ENCODE measurements around the gene GPC6.

GPC6 gene

GRCh38 chr13:94196413-94196812 is 969.8 kb downstream of the GPC6 start:
- Histone ChIP-seq H3K4me3 (ENCODE audit: low read length in 2 of 2) (no peak overlapping the region), H2BK15ac (ENCODE audit: low read length) (no peak overlapping the region), H3K4ac (ENCODE audit: low read length) (no peak overlapping the region), H3K18ac (ENCODE audit: low read length) (no peak overlapping the region), H3K36me3 (replicated peaks in 1 of 2; ENCODE audit: control insufficient read depth in 2 of 2, insufficient read depth in 2 of 2, low read length in 2 of 2) (no peaks in the 10 kb centered on the region), H3K9me3 (replicated peaks in 1 of 2; ENCODE audit: control insufficient read depth in 2 of 2, insufficient read depth in 1 of 2, low read depth in 1 of 2, low read length in 2 of 2) (no peaks in the 10 kb centered on the region), H3K9ac (ENCODE audit: low read depth, low read length, poor library complexity) (no peak overlapping the region), H3K4me1 (ENCODE audit: control insufficient read depth in 2 of 2, insufficient read depth in 1 of 2, low read depth in 1 of 2, low read length in 2 of 2) (peaks cover 0 to 2% of the 10 kb centered on the region in 2 donors), H3K79me1 (ENCODE audit: low read depth, low read length) (no peaks in the 10 kb centered on the region), H3K14ac (ENCODE audit: low read length) (no peak overlapping the region), H2BK12ac (ENCODE audit: low read length) (no peak overlapping the region), H3K27ac (replicated peaks; ENCODE audit: low read length) (no peak overlapping the region), H4K91ac (ENCODE audit: low read depth, low read length, poor library complexity) (no peak overlapping the region), H2BK120ac (ENCODE audit: low read depth, low read length) (no peak overlapping the region), H4K8ac (ENCODE audit: low read depth, low read length) (no peak overlapping the region), H3K4me2 (ENCODE audit: insufficient read depth, low read length, poor library complexity, severe bottlenecking) (no peak overlapping the region), H3K23ac (ENCODE audit: low read depth, low read length, poor library complexity) (no peak overlapping the region), H2BK5ac (ENCODE audit: low read length) (no peak overlapping the region), H2AFZ (ENCODE audit: low read length) (no peak overlapping the region), H2AK5ac (ENCODE audit: low read depth, low read length) (no peak overlapping the region), H3K27me3 (ENCODE audit: control insufficient read depth in 3 of 3, insufficient read depth in 3 of 3, low read depth in 1 of 3, low read length in 3 of 3) (no peaks in the 10 kb centered on the region)
- no peak for DNase-seq (ENCODE audit: low spot score)
- WGBS, 2 donors (ENCODE audit: extremely low coverage in 2 of 2, insufficient read length in 2 of 2, insufficient replicate concordance in 1 of 2): no CpG with 5 or more reads among the region's 5 CpGs

- no peak overlapping the region for H3K23ac ChIP-seq (ENCODE audit: low read depth, low read length, poor library complexity)
- H2AK5ac ChIP-seq (ENCODE audit: low read depth, low read length): no peak overlapping the region
- no peak overlapping the region for H4K8ac ChIP-seq (ENCODE audit: low read depth, low read length)
- H3K79me1 ChIP-seq (ENCODE audit: low read depth, low read length): no peaks in the 10 kb centered on the region
- H2BK12ac ChIP-seq (ENCODE audit: low read length): no peak overlapping the region
- no peak for DNase-seq (ENCODE audit: low spot score)
- no peak overlapping the region for H3K18ac ChIP-seq (ENCODE audit: low read length)
- H2BK15ac ChIP-seq (ENCODE audit: low read length): no peak overlapping the region
- H2BK5ac ChIP-seq (ENCODE audit: low read length): no peak overlapping the region
- WGBS, 2 donors (ENCODE audit: extremely low coverage in 2 of 2, insufficient read length in 2 of 2, insufficient replicate concordance in 1 of 2): no CpG with 5 or more reads among the region's 4 CpGs
- H3K4ac ChIP-seq (ENCODE audit: low read length): no peak overlapping the region
- H2AFZ ChIP-seq (ENCODE audit: low read length): no peak overlapping the region
- H3K4me3 ChIP-seq (ENCODE audit: low read length in 2 of 2): no peak overlapping the region
- no peak overlapping the region for H4K91ac ChIP-seq (ENCODE audit: low read depth, low read length, poor library complexity)
- H3K36me3 ChIP-seq (replicated peaks in 1 of 2; ENCODE audit: control insufficient read depth in 2 of 2, insufficient read depth in 2 of 2, low read length in 2 of 2): no peaks in the 10 kb centered on the region
- H3K14ac ChIP-seq (ENCODE audit: low read length): no peak overlapping the region
- H3K27me3 ChIP-seq (ENCODE audit: control insufficient read depth in 3 of 3, insufficient read depth in 3 of 3, low read depth in 1 of 3, low read length in 3 of 3): no peaks in the 10 kb centered on the region
- H2BK120ac ChIP-seq (ENCODE audit: low read depth, low read length): no peak overlapping the region
- H3K4me1 ChIP-seq (ENCODE audit: control insufficient read depth in 2 of 2, insufficient read depth in 1 of 2, low read depth in 1 of 2, low read length in 2 of 2): no peaks in the 10 kb centered on the region
- H3K4me2 ChIP-seq (ENCODE audit: insufficient read depth, low read length, poor library complexity, severe bottlenecking): no peak overlapping the region
- H3K9me3 ChIP-seq (replicated peaks in 1 of 2; ENCODE audit: control insufficient read depth in 2 of 2, insufficient read depth in 1 of 2, low read depth in 1 of 2, low read length in 2 of 2): no peaks in the 10 kb centered on the region
- H3K9ac ChIP-seq (ENCODE audit: low read depth, low read length, poor library complexity): no peak overlapping the region
- no peak overlapping the region for H3K27ac ChIP-seq (replicated peaks; ENCODE audit: low read length)
These were observed 972.1 kb downstream of the GPC6 start for GRCh38 chr13:94198681-94199080.

- H4K91ac ChIP-seq (ENCODE audit: low read depth, low read length, poor library complexity): no peak overlapping the region
- no peak overlapping the region for H2AFZ ChIP-seq (ENCODE audit: low read length)
- no peak overlapping the region for H3K23ac ChIP-seq (ENCODE audit: low read depth, low read length, poor library complexity)
- no peaks in the 10 kb centered on the region for H3K27me3 ChIP-seq (ENCODE audit: control insufficient read depth in 3 of 3, insufficient read depth in 3 of 3, low read depth in 1 of 3, low read length in 3 of 3)
- DNase-seq (ENCODE audit: low spot score): no peak
- no peaks in the 10 kb centered on the region for H3K4me1 ChIP-seq (ENCODE audit: control insufficient read depth in 2 of 2, insufficient read depth in 1 of 2, low read depth in 1 of 2, low read length in 2 of 2)
- H2BK15ac ChIP-seq (ENCODE audit: low read length): no peak overlapping the region
- no peak overlapping the region for H3K4me3 ChIP-seq (ENCODE audit: low read length in 2 of 2)
- no peak overlapping the region for H3K27ac ChIP-seq (replicated peaks; ENCODE audit: low read length)
- no CpG with 5 or more reads among the region's 3 CpGs for WGBS, 2 donors (ENCODE audit: extremely low coverage in 2 of 2, insufficient read length in 2 of 2, insufficient replicate concordance in 1 of 2)
- no peak overlapping the region for H4K8ac ChIP-seq (ENCODE audit: low read depth, low read length)
- no peaks in the 10 kb centered on the region for H3K79me1 ChIP-seq (ENCODE audit: low read depth, low read length)
- no peak overlapping the region for H2BK5ac ChIP-seq (ENCODE audit: low read length)
- H3K4me2 ChIP-seq (ENCODE audit: insufficient read depth, low read length, poor library complexity, severe bottlenecking): no peak overlapping the region
- no peak overlapping the region for H2BK120ac ChIP-seq (ENCODE audit: low read depth, low read length)
- H2BK12ac ChIP-seq (ENCODE audit: low read length): no peak overlapping the region
- no peaks in the 10 kb centered on the region for H3K36me3 ChIP-seq (replicated peaks in 1 of 2; ENCODE audit: control insufficient read depth in 2 of 2, insufficient read depth in 2 of 2, low read length in 2 of 2)
- no peak overlapping the region for H3K14ac ChIP-seq (ENCODE audit: low read length)
- H3K9me3 ChIP-seq (replicated peaks in 1 of 2; ENCODE audit: control insufficient read depth in 2 of 2, insufficient read depth in 1 of 2, low read depth in 1 of 2, low read length in 2 of 2): no peaks in the 10 kb centered on the region
- no peak overlapping the region for H3K9ac ChIP-seq (ENCODE audit: low read depth, low read length, poor library complexity)
- no peak overlapping the region for H3K18ac ChIP-seq (ENCODE audit: low read length)
- H3K4ac ChIP-seq (ENCODE audit: low read length): no peak overlapping the region
- no peak overlapping the region for H2AK5ac ChIP-seq (ENCODE audit: low read depth, low read length)
These were observed 972.5 kb downstream of the GPC6 start for GRCh38 chr13:94199135-94199534.

GRCh38 chr13:94201022-94201421 is 974.4 kb downstream of the GPC6 start:
- H2BK15ac ChIP-seq (ENCODE audit: low read length): no peak overlapping the region
- H3K79me1 ChIP-seq (ENCODE audit: low read depth, low read length): no peaks in the 10 kb centered on the region
- no peaks in the 10 kb centered on the region for H3K27me3 ChIP-seq (ENCODE audit: control insufficient read depth in 3 of 3, insufficient read depth in 3 of 3, low read depth in 1 of 3, low read length in 3 of 3)
- no peaks in the 10 kb centered on the region for H3K9me3 ChIP-seq (replicated peaks in 1 of 2; ENCODE audit: control insufficient read depth in 2 of 2, insufficient read depth in 1 of 2, low read depth in 1 of 2, low read length in 2 of 2)
- H3K36me3 ChIP-seq (replicated peaks in 1 of 2; ENCODE audit: control insufficient read depth in 2 of 2, insufficient read depth in 2 of 2, low read length in 2 of 2): no peaks in the 10 kb centered on the region
- H3K4me1 ChIP-seq (ENCODE audit: control insufficient read depth in 2 of 2, insufficient read depth in 1 of 2, low read depth in 1 of 2, low read length in 2 of 2): no peaks in the 10 kb centered on the region
- no peak overlapping the region for H2BK12ac ChIP-seq (ENCODE audit: low read length)
- H3K23ac ChIP-seq (ENCODE audit: low read depth, low read length, poor library complexity): no peak overlapping the region
- no CpG with 5 or more reads among the region's 6 CpGs for WGBS, 2 donors (ENCODE audit: extremely low coverage in 2 of 2, insufficient read length in 2 of 2, insufficient replicate concordance in 1 of 2)
- H3K14ac ChIP-seq (ENCODE audit: low read length): no peak overlapping the region
- DNase-seq (ENCODE audit: low spot score): no peak
- H3K4me3 ChIP-seq (ENCODE audit: low read length in 2 of 2): no peak overlapping the region
- no peak overlapping the region for H4K91ac ChIP-seq (ENCODE audit: low read depth, low read length, poor library complexity)
- no peak overlapping the region for H3K18ac ChIP-seq (ENCODE audit: low read length)
- no peak overlapping the region for H3K9ac ChIP-seq (ENCODE audit: low read depth, low read length, poor library complexity)
- H4K8ac ChIP-seq (ENCODE audit: low read depth, low read length): no peak overlapping the region
- H2BK5ac ChIP-seq (ENCODE audit: low read length): no peak overlapping the region
- H2AK5ac ChIP-seq (ENCODE audit: low read depth, low read length): no peak overlapping the region
- H2AFZ ChIP-seq (ENCODE audit: low read length): no peak overlapping the region
- no peak overlapping the region for H3K4ac ChIP-seq (ENCODE audit: low read length)
- H3K27ac ChIP-seq (replicated peaks; ENCODE audit: low read length): no peak overlapping the region
- no peak overlapping the region for H3K4me2 ChIP-seq (ENCODE audit: insufficient read depth, low read length, poor library complexity, severe bottlenecking)
- H2BK120ac ChIP-seq (ENCODE audit: low read depth, low read length): no peak overlapping the region

All from neuronal stem cell (in vitro differentiated cells).